Smooth muscle cell (in vitro differentiated cells): ENCODE measurements around the gene GGT1. TPM values are rescaled to one million over a fixed set of nuclear protein-coding genes. Genes with fewer than 3 reads are reported as not detected.
"Not testable (repeated sequence)": the region's sequence is repeated elsewhere in the genome, so short reads cannot be mapped to it uniquely, and the experiment has no call there.

Source experiments
- DNase-seq: peaks from one replicate; lab custom pipeline; 2025; ENCODE audit not compliant: unreplicated experiment; lab: John Stamatoyannopoulos, UW
- H2AFZ ChIP-seq: fragments of 200-600 bp; sonication (generic); 2 replicates; pipeline ENCODE4 v1.6.0; 2016; ENCODE audit warnings: antibody characterized with exemption, low read depth, mild to moderate bottlenecking
- H3F3A ChIP-seq: fragments of 200-600 bp; sonication (generic); 2 replicates; pipeline ENCODE4 v1.6.0; 2017; ENCODE audit warnings: antibody characterized with exemption, low read depth
- H3K27ac ChIP-seq: fragments of 200-600 bp; sonication (generic); 2 replicates; pipeline ENCODE4 v1.5.1; 2016; ENCODE audit warnings: low read depth, mild to moderate bottlenecking
- H3K27me3 ChIP-seq: fragments of 200-600 bp; sonication (generic); 2 replicates; pipeline ENCODE4 v1.6.1; 2016; ENCODE audit warnings: low read depth, mild to moderate bottlenecking
- H3K36me3 ChIP-seq: fragments of 200-600 bp; sonication (generic); 2 replicates; pipeline ENCODE4 v1.5.1; 2016; ENCODE audit warnings: low read depth
- H3K4me1 ChIP-seq: fragments of 200-600 bp; sonication (generic); 2 replicates; pipeline ENCODE4 v1.5.1; 2016; ENCODE audit warnings: low read depth
- H3K4me2 ChIP-seq: fragments of 200-600 bp; sonication (generic); 2 replicates; pipeline ENCODE4 v1.6.0; 2016; ENCODE audit warnings: mild to moderate bottlenecking
- H3K4me3 ChIP-seq: fragments of 200-600 bp; sonication (generic); 2 replicates; pipeline ENCODE4 v1.5.1; 2016; ENCODE audit warnings: mild to moderate bottlenecking
- H3K79me2 ChIP-seq: fragments of 200-600 bp; sonication (generic); 2 replicates; pipeline ENCODE4 v1.6.0; 2016; ENCODE audit warnings: low read depth, mild to moderate bottlenecking
- H3K9ac ChIP-seq: fragments of 200-600 bp; sonication (generic); 2 replicates; pipeline ENCODE4 v1.6.0; 2016; ENCODE audit warnings: low read depth
- H3K9me3 ChIP-seq: fragments of 200-600 bp; sonication (generic); replicated peaks from 2 replicates; pipeline ENCODE4 v1.5.1; 2016; ENCODE audit warnings: low read depth
- H4K20me1 ChIP-seq: fragments of 200-600 bp; sonication (generic); 2 replicates; pipeline ENCODE4 v1.6.0; 2016; ENCODE audit warnings: low read depth
- WGBS: methylation state at CpG from one replicate; pipeline ENCODE4 v1.1.7; 2016; ENCODE audit warnings: low lambda C conversion rate; 5-methylcytosine and 5-hydroxymethylcytosine counted together
- polyA plus RNA-seq: library from polyadenylated mRNA; unstranded; fragments of >200 nt; fragmentation: Nextera tagmentation; extraction: Ambion mirVana; gene quantifications from 2 replicates; pipeline ENCODE4 v1.2.1, GENCODE V29; 2016
- total RNA-seq: library from RNA; depleted of rRNA; stranded (reverse); fragments of >200 nt; gene quantifications from 2 replicates; pipeline ENCODE4 v1.2.3, GENCODE V29; 2014
- TF ChIP-seq, protein P1 (sequence below): fragments of 200-600 bp; sonication (generic); IDR thresholded peaks from 2 replicates; pipeline ENCODE4 v1.5.1; 2017; ENCODE audit warnings: borderline replicate concordance, mild to moderate bottlenecking, antibody characterized with exemption; ENCODE audit not compliant: insufficient read depth, poor library complexity, severe bottlenecking

GGT1 gene
- 24.2 and 28.4 TPM in 2 replicates for total RNA-seq
- polyA plus RNA-seq = 38.1 and 55.5 TPM in 2 replicates

DNA sequence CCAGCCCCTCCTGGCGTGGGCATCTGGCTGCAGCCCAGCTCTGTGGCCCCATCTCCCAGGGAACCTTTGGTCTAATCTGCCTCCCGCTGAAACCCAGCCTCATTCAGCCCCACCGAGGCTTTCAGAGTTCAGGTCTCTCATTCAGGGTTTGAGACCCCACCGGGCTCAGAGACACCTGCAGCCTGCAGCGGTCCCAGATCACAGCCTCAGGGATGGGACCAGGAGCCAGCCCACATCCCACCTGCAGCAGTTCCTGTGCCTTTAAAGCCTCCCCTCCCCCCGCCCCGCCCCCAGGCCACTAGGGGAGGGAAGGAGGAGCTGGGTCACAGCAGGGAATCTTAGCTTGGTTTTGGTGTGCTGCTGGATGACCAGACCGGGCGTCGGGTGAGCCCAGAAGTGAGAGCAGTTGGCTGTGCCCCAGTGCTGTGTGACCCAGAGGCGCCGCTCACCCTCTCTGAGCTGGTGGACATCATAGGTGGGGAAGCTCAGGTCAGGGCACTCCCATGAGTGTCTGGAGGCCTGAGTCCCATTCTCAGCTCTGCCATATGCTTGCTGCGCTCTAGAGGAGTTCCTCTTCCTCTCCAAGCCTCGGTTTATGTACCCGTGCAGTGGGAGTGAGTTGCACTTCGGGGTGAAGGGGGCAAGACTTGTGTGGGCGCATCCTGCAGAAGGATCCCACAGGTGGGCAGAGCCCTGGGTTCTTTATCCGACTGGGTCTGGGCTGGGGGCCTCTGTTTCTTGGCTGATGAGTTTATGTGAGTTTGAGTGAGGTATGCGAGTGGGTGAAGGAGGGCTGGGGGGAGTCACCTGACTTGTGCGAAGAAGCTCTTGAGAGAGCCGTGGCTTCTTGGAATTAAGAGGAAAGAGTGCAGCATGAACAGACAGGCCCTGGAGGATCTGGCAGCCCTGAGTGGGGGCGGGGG lies at the start of gene GGT1:
Gene GGT1, plus strand, starts transcription at position 347 of the 923 bp plus-strand sequence. CDS start 7,889 bp downstream, outside the sequence.
- Histone ChIP-seq H3K4me2 (peak within 1 kb of the TSS; percentile 82), H3K4me1 (peaks cover 12% of the 10 kb centered on the region), H3K4me3 (peak within 1 kb of the TSS; percentile 43), H3K27ac (peak within 1 kb of the TSS; percentile 60)
- not testable (repeated sequence) for H3K9ac ChIP-seq, H3K27me3 ChIP-seq, H3F3A ChIP-seq, H3K9me3 ChIP-seq, H2AFZ ChIP-seq, H3K36me3 ChIP-seq, H3K79me2 ChIP-seq, H4K20me1 ChIP-seq, DNase-seq
- 42% methylated on average over 21 of the region's 22 CpGs for WGBS

DNA sequence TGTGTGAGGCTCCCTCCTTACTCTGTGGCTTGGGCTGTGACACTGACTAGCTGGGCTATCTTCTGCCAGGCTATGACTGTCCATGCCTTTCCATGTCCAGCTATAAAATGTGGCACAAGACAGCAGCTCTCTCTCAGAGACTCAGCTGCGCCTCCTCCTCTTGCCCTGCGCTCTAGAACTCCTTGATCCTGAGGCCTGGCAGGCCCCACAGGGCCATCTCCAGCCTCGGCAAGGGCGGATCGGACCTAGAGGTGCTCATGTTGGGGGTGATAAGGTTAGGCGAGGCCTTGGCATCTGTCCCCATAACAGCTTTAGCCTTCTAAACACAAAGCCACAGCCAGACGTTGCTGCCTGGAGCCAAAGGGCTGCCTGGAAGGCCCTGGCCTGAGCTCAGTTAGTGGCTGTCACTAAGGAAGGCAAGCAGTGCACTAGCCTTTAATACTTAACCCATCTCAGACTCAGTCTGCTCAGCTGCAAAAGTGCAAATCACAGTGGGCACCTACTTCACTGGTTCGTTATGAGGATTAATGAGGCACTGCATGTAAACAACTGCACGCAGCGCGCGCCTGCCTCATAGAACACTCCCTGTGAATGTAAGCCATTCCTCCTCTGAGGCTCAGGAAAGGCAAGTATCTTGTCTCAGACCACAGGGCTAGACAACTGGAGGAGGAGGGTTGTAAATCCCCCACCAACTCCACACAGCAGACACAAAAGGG lies 49.2 kb upstream of the GGT1 start:
- Histone ChIP-seq H3K4me2 (peak overlapping the region; percentile 91), H3K79me2 (peaks cover 79% of the 10 kb centered on the region), H2AFZ (no peak overlapping the region), H3K27ac (peak overlapping the region; percentile 83), H3F3A (no peaks in the 10 kb centered on the region), H3K9ac (peak overlapping the region; percentile 93), H3K4me1 (peaks cover 17% of the 10 kb centered on the region), H3K27me3 (no peaks in the 10 kb centered on the region), H4K20me1 (peaks cover 70% of the 10 kb centered on the region), H3K36me3 (no peaks in the 10 kb centered on the region), H3K4me3 (peak overlapping the region; percentile 85), H3K9me3 (no peaks in the 10 kb centered on the region)
- TF ChIP-seq, protein P1, sequence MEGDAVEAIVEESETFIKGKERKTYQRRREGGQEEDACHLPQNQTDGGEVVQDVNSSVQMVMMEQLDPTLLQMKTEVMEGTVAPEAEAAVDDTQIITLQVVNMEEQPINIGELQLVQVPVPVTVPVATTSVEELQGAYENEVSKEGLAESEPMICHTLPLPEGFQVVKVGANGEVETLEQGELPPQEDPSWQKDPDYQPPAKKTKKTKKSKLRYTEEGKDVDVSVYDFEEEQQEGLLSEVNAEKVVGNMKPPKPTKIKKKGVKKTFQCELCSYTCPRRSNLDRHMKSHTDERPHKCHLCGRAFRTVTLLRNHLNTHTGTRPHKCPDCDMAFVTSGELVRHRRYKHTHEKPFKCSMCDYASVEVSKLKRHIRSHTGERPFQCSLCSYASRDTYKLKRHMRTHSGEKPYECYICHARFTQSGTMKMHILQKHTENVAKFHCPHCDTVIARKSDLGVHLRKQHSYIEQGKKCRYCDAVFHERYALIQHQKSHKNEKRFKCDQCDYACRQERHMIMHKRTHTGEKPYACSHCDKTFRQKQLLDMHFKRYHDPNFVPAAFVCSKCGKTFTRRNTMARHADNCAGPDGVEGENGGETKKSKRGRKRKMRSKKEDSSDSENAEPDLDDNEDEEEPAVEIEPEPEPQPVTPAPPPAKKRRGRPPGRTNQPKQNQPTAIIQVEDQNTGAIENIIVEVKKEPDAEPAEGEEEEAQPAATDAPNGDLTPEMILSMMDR = no peak
- no peak for DNase-seq
- 58% methylated on average over 11 of the region's 12 CpGs for WGBS

DNA sequence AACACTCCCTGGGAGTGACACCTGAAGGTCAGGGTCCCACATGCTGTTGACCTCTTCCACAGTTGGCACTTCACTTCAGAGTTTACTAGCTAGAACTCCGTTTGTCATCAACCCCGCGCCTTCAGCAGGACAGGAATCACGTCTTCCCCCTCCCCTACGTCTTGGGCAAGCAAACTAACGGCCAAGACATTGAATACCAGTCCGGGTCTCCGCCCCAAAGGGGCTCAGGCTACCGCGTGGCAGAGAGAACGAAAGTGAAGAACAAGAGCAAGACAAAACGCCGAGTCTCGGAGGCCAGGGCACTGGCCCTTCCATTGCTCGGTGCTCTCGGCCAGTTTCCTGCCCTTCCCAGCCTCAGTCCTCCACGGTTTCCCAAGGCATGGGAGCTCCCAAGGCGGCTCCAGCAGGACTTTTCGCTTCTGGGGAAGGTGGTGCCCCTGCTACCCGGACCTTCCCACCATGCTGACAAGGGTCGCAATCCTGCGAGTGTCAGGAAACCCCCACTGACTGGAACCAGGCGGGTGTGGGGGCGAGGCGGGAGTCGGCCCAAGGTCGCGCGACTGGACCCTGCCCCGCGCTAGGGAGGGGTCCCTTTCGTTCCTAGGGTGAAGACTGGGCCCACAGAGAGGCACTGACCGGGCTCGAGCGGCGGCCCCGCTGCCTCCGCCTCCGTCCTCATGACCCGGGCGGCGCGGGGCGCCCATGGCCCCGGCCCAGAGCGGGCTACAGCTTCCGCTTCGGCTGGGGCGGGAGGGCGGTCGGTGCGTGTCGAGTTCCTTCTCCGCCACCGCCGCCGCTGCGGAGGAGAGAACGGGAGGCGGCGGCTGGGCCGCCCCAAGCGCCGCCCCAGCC lies 48.5 kb upstream of the GGT1 start, which contains the start of gene GUCD1:
Gene GUCD1, minus strand, starts transcription at position 826 of the 852 bp plus-strand sequence. Its CDS starts 147 bp downstream, at position 679.
- Histone ChIP-seq H3K27ac (peak within 1 kb of the TSS; percentile 83), H3K36me3 (no peaks in the 10 kb centered on the region), H3F3A (no peaks in the 10 kb centered on the region), H2AFZ (peak within 1 kb of the TSS; percentile 95), H3K4me2 (peak within 1 kb of the TSS; percentile 91), H3K79me2 (peaks cover 82% of the 10 kb centered on the region), H4K20me1 (peaks cover 70% of the 10 kb centered on the region), H3K27me3 (no peaks in the 10 kb centered on the region), H3K9ac (peak within 1 kb of the TSS; percentile 93), H3K4me1 (peaks cover 17% of the 10 kb centered on the region), H3K4me3 (peak within 1 kb of the TSS; percentile 85), H3K9me3 (no peaks in the 10 kb centered on the region)
- WGBS = under 1% methylated on average over 57 of the region's 64 CpGs
- TF ChIP-seq, protein P1 = no peak
- DNase-seq = peak; percentile 40
